Adrenal gland (tissue), 5 donors: ENCODE measurements around the gene TMEM132C.

Source experiments
- POLR2A ChIP-seq, 2 donors: fragments of 450-650 bp; IDR thresholded peaks; one replicate each; pipeline ENCODE4 v1.6.1; 2017; ENCODE audit warnings: antibody characterized with exemption in 2 of 2, mild to moderate bottlenecking in 2 of 2, moderate library complexity in 1 of 2
- TF ChIP-seq, protein P1 (sequence below), 6 experiments: fragments of 450-650 bp in 4 of 6; fragments of 200-600 bp in 2 of 6; sonication (generic) in 1 of 6; IDR thresholded peaks; 1 replicate in 5 of 6; 2 replicates in 1 of 6; pipeline versions ENCODE4 v1.5.1 to v1.8.0; 2016 to 2021; ENCODE audit warnings: antibody characterized with exemption in 6 of 6, mild to moderate bottlenecking in 2 of 6, moderate library complexity in 1 of 6
- donor health status: DM: no; HTN: no; CAD: no.

DNA sequence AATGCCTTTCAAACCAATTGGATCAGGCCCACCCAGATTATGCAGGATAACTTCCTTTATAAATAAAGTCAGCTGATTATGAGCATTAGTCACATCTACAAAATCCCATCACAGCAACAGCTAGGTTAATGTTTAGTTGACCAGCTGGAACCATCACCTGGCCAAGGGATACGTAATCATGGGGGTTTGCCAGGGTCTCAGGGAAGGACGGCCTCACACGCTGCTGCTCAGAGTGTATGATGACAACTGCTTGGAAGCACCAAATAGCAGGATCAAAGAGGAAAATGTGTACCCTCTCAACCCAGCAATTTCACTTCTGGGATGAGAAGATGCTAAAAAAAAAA, 394.2 kb downstream of the TMEM132C start:
- TF ChIP-seq POLR2A (IDR thresholded peaks at IDR 0.05): no peak
- TF ChIP-seq, protein P1, sequence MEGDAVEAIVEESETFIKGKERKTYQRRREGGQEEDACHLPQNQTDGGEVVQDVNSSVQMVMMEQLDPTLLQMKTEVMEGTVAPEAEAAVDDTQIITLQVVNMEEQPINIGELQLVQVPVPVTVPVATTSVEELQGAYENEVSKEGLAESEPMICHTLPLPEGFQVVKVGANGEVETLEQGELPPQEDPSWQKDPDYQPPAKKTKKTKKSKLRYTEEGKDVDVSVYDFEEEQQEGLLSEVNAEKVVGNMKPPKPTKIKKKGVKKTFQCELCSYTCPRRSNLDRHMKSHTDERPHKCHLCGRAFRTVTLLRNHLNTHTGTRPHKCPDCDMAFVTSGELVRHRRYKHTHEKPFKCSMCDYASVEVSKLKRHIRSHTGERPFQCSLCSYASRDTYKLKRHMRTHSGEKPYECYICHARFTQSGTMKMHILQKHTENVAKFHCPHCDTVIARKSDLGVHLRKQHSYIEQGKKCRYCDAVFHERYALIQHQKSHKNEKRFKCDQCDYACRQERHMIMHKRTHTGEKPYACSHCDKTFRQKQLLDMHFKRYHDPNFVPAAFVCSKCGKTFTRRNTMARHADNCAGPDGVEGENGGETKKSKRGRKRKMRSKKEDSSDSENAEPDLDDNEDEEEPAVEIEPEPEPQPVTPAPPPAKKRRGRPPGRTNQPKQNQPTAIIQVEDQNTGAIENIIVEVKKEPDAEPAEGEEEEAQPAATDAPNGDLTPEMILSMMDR (IDR thresholded peaks at IDR 0.05): no peak
